SJSA1 (cell line): ENCODE data around the gene ARFGEF3. TPM values are rescaled to one million over a fixed set of nuclear protein-coding genes. Genes with fewer than 3 reads are reported as not detected.
"Not testable (repeated sequence)": the region's sequence is repeated elsewhere in the genome, so short reads cannot be mapped to it uniquely, and the experiment has no call there.

Source experiments
- DNase-seq, 2 experiments: peaks; one replicate each; pipeline ENCODE4 v3.0.0-alpha.2; 2015 to 2020; ENCODE audit warnings: low spot score in 2 of 2, low read depth in 1 of 2
- H3K27ac ChIP-seq: fragments of 250-450 bp; sonication (Bioruptor Pico); 2 replicates; pipeline ENCODE4 v1.5.1; 2020; ENCODE audit warnings: mild to moderate bottlenecking, moderate library complexity
- H3K27me3 ChIP-seq: fragments of 250-450 bp; sonication (Bioruptor Pico); replicated peaks from 2 replicates; pipeline ENCODE4 v1.5.1; 2020; ENCODE audit warnings: mild to moderate bottlenecking, moderate library complexity
- H3K36me3 ChIP-seq: fragments of 250-450 bp; sonication (Bioruptor Pico); 2 replicates; pipeline ENCODE4 v1.5.1; 2020; ENCODE audit warnings: mild to moderate bottlenecking
- H3K4me1 ChIP-seq: fragments of 250-450 bp; sonication (Bioruptor Pico); replicated peaks from 2 replicates; pipeline ENCODE4 v1.6.1; 2021; ENCODE audit warnings: mild to moderate bottlenecking
- H3K4me3 ChIP-seq: fragments of 250-450 bp; sonication (Bioruptor Pico); 2 replicates; pipeline ENCODE4 v1.5.1; 2020; ENCODE audit warnings: mild to moderate bottlenecking
- H3K9me3 ChIP-seq: fragments of 250-450 bp; sonication (Bioruptor Pico); replicated peaks from 2 replicates; pipeline ENCODE4 v1.5.1; 2020; ENCODE audit warnings: mild to moderate bottlenecking
- total RNA-seq: library from RNA; depleted of rRNA; stranded (reverse); fragments of >200 nt; shearing (Covaris generic); gene quantifications from 2 replicates; pipeline ENCODE4 v1.2.3, GENCODE V29; 2014; rRNA removed

ARFGEF3 gene, protein sequence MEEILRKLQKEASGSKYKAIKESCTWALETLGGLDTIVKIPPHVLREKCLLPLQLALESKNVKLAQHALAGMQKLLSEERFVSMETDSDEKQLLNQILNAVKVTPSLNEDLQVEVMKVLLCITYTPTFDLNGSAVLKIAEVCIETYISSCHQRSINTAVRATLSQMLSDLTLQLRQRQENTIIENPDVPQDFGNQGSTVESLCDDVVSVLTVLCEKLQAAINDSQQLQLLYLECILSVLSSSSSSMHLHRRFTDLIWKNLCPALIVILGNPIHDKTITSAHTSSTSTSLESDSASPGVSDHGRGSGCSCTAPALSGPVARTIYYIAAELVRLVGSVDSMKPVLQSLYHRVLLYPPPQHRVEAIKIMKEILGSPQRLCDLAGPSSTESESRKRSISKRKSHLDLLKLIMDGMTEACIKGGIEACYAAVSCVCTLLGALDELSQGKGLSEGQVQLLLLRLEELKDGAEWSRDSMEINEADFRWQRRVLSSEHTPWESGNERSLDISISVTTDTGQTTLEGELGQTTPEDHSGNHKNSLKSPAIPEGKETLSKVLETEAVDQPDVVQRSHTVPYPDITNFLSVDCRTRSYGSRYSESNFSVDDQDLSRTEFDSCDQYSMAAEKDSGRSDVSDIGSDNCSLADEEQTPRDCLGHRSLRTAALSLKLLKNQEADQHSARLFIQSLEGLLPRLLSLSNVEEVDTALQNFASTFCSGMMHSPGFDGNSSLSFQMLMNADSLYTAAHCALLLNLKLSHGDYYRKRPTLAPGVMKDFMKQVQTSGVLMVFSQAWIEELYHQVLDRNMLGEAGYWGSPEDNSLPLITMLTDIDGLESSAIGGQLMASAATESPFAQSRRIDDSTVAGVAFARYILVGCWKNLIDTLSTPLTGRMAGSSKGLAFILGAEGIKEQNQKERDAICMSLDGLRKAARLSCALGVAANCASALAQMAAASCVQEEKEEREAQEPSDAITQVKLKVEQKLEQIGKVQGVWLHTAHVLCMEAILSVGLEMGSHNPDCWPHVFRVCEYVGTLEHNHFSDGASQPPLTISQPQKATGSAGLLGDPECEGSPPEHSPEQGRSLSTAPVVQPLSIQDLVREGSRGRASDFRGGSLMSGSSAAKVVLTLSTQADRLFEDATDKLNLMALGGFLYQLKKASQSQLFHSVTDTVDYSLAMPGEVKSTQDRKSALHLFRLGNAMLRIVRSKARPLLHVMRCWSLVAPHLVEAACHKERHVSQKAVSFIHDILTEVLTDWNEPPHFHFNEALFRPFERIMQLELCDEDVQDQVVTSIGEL (N-terminal part only)
- total RNA-seq: not detected in 2 replicates

DNA sequence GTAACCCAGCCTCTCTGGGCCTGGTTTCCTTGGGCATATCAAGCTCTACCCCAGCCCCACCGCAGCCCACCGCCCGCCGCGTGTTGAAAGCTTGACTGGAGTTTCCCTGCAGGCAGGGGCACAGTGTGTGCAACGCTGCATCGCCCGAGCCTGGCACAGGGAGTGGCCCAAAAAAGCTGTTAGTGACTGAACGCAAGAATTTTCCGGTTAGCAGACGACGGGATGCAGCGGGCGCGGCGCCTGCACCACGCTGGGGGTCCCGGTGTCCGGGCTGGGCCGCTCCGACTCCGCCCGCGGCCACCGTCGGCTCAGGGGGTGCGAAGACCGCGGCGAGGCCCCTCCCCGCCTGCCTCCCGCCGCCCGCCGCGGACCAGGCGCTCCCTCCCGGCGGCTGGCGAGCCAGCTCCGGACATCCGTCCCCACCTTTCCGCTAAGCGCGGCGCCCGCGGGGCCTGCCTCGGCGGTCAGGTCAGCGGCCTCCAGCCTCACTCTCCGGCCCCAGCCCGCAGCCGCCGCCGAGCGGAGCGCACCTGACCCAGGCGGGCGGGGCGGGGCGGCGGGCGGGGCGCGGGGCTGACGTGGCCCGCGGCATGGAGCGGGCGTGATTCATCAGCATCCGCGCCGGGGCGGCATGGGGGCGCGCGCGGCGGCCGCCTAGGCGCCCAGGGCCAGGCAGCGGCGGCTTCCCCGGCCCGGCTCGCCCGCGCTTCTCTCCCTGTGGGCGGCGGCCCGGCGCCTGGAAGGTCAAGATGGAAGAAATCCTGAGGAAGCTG, at the start of gene ARFGEF3:
Gene ARFGEF3, plus strand, starts transcription at position 602 of the 773 bp plus-strand sequence. Its CDS starts 148 bp downstream, at position 750.
- Histone ChIP-seq H3K27me3 (peaks cover 60% of the 10 kb centered on the region), H3K9me3 (0 out of 2 replicates have a peak, but pooled peaks cover 2% of the 10 kb centered on the region), H3K27ac (no peak within 1 kb of the TSS), H3K4me3 (peak within 1 kb of the TSS; percentile 40), H3K36me3 (no peaks in the 10 kb centered on the region), H3K4me1 (peaks cover 12% of the 10 kb centered on the region)
- DNase-seq: no peak

DNA sequence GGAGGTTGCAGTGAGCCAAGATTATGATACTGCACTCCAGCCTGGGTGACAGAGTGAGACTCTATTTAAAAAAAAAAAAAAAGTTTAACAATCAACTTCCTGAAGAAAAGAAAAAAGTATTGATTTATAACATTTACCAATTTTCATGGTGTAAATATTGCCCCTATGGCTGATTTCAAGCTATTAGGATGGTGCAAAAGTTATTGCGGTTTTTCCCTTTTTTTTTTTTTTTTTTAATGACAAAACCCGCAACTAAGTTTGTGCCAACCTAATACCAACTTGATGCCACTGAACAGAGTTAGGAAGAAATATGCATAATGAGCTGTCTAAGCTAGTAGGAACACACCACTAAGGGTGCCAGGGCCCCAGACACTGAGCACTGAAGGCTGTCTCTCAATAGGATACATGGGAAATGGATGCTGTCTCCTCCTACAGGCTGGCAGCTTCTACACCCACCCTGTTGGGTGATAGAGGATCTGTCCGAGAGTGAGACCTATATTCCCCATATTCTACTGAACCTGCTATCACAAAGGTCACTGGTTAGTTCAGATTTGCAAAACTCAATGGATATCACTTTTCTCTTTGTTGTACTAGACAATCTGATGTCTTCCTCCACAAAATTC, 48.0 kb upstream of the ARFGEF3 start:
- no peaks in the 10 kb centered on the region for H3K27me3 ChIP-seq

DNA sequence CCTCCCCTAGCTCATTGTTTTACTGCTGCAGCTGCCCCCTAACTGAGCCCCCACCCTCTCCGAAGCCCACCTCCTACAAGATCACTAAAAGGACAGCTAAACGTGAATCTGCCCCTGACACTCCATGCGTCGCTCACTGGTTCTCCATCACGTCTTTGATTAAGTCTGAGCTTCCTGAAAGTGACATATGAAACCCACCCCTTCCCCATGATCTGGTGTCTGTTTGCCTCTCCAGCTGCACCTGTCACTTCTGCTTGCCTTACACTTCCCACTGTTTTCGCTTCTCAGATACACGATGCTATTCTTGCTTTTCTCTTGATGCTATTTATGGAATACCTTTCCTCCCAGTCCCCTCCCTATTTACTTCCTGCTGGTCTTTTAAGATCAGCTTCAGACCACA, 46.5 kb upstream of the ARFGEF3 start:
- no peak for DNase-seq
- Histone ChIP-seq H3K27ac (no peak overlapping the region), H3K4me3 (no peak overlapping the region), H3K4me1 (no peaks in the 10 kb centered on the region), H3K9me3 (no peaks in the 10 kb centered on the region), H3K27me3 (no peaks in the 10 kb centered on the region), H3K36me3 (no peaks in the 10 kb centered on the region)

More for the DNA sequence above, 48.0 kb upstream of the ARFGEF3 start:
- Histone ChIP-seq H3K4me3 (no peak overlapping the region), H3K27ac (no peak overlapping the region), H3K4me1 (no peaks in the 10 kb centered on the region), H3K9me3 (no peaks in the 10 kb centered on the region), H3K36me3 (no peaks in the 10 kb centered on the region)
- no peak for DNase-seq

DNA sequence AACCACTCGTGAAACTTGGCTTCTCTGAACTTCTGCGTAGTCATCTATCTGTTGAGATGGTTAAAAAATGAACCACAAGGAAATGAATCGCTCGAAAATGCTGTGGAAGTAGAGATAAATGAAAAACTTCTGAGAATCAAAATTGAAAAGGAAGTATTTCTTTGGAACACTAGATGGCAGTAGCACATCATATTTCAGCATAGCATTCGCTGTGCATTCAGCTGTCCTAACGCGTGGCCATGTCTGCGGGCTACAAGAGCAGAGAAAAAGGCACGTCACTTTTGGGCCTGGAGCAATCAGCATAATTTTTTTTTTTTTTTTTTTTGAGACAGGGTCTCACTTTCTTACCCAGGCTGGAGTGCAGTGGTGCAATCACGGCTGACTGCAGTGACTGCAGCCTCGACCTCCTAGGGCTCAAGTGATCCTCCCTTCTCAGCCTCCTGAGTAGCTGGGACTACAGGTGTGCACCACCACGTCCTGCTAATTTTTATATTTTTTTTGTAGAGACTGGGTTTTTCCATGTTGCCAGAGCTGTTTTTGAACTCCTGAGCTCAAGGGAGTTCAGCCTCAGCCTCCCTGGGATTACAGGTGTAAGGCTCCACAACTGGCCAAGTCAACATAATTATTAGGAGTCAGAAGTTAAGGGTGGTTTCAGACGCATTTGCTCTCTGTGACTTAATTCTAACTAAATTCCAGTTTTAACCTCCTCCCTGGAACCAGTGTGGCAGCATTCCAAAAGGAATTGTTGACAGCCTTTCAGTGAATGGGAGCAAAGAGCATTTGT, 45.7 kb upstream of the ARFGEF3 start:
- peak; percentile 38 to 51 for DNase-seq
- no peaks in the 10 kb centered on the region for H3K4me1 ChIP-seq
- H3K27me3 ChIP-seq: peaks cover 3% of the 10 kb centered on the region; the same call in 1 of the 2 replicates
- H3K36me3 ChIP-seq: no peaks in the 10 kb centered on the region
- H3K4me3 ChIP-seq: no peak overlapping the region
- no peaks in the 10 kb centered on the region for H3K9me3 ChIP-seq
- no peak overlapping the region for H3K27ac ChIP-seq

DNA sequence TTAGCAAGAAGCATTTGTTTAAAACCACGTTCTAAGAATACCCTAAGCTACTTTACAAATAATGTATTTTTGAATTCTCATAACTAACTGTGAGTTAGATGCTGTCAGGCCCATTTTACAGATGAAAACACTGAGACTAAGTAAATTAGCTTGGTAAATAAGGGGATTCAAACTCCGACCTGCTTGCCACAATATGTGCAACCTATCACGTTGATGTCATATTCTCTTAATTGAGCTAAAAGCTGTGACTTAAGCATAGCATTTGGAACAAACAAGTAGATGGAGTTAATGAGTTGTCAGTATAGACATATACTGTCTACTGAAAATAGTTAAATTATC, 45.1 kb upstream of the ARFGEF3 start:
- Histone ChIP-seq H3K36me3 (no peaks in the 10 kb centered on the region), H3K27ac (no peak overlapping the region), H3K9me3 (no peaks in the 10 kb centered on the region), H3K4me1 (no peaks in the 10 kb centered on the region), H3K4me3 (no peak overlapping the region), H3K27me3 (peaks cover 5% of the 10 kb centered on the region; the same call in 1 of the 2 replicates)
- DNase-seq: no peak

DNA sequence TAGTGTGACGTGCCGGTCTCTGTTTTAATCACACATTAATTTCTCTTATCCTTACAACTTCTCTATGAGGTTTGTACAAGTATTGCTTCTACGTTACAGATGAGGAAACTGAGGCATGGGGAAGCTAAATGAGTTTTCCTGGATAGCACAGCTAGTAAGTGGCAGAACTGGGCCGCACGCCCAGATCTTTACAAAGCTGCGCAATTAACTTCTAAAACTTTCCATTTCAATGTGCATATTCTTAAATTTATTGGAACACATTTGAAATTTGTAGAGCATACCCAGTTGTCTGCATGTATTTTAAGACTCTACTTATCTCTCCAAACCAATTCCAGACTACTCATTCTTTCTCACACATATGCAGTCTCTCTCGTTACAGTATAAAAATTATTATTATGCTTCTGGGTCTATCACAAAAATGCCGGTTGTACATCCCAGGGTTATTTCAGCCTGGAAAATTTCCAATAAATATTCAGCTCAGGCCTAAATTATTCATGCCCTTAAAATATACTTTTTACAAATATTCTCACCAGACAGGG, 44.3 kb upstream of the ARFGEF3 start:
- Histone ChIP-seq H3K9me3 (no peaks in the 10 kb centered on the region), H3K4me3 (no peak overlapping the region), H3K27me3 (peaks cover 5% of the 10 kb centered on the region; the same call in 1 of the 2 replicates), H3K27ac (no peak overlapping the region), H3K36me3 (no peaks in the 10 kb centered on the region), H3K4me1 (no peaks in the 10 kb centered on the region)
- DNase-seq: no peak

DNA sequence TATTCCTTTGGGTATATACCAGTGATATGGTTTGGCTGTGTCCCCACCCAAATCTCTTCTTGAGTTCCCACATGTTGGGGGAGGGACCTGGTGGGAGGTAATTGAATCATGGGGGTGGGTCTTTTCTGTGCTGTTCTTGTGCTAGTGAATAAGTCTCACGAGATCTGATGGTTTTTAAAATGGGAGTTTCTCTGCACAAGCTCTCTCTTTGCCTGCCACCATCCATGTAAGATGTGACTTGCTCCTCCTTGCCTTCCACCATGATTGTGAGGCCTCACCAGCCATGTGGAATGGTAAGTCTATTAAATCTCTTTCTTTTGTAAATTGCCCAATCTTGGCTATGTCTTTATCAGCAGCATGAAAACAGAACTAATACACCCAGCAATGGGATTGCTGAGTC, 42.5 kb upstream of the ARFGEF3 start:
- not testable (repeated sequence) for DNase-seq, H3K9me3 ChIP-seq, H3K4me3 ChIP-seq, H3K36me3 ChIP-seq, H3K27me3 ChIP-seq, H3K4me1 ChIP-seq, H3K27ac ChIP-seq

DNA sequence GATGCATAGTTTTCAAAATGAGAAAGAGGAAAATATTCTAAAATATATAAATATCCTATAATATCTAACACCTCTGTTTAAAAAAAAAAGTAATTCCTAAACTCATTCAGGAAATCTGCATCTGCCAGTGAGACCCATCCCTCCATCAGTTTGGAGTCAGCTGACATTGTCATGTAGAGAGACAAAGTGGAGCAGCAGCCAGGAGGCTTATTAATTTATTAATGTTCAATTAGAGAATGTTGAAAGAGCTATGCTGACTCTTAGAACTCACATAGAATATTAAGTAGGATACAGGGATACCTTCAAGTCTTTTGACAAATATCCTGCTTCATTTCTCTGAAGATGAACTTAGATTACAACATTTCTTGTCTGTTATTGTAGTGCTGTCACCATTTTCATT, 41.8 kb upstream of the ARFGEF3 start:
- Histone ChIP-seq H3K36me3 (no peaks in the 10 kb centered on the region), H3K27me3 (peaks cover 5% of the 10 kb centered on the region; the same call in 1 of the 2 replicates)

DNA sequence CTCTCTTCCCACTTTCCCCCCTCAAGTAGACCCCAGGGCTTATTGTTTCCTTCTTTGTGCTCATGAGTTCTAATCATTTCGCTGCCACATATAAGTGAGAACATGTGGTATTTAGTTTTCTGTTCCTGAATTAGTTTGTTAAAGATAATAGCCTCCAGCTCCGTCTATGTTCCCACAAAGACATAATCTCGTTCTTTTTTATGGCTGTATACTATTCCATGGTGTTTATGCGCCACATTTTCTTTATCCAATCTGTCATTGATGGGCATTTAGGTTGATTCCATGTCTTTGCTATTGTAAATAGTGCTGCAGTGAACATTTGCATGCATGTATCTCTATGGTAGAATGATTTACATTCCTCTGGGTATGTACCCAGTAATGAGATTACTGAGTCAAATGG, 37.6 kb upstream of the ARFGEF3 start:
- H3K4me1 ChIP-seq: no peaks in the 10 kb centered on the region
- no peaks in the 10 kb centered on the region for H3K9me3 ChIP-seq
- no peak overlapping the region for H3K4me3 ChIP-seq
- H3K36me3 ChIP-seq: no peaks in the 10 kb centered on the region
- peaks cover 5% of the 10 kb centered on the region; the same call in 1 of the 2 replicates for H3K27me3 ChIP-seq
- no peak for DNase-seq
- H3K27ac ChIP-seq: no peak overlapping the region

More for the DNA sequence above, 41.8 kb upstream of the ARFGEF3 start:
- H3K4me3 ChIP-seq: no peak overlapping the region
- H3K9me3 ChIP-seq: no peaks in the 10 kb centered on the region
- no peak for DNase-seq
- H3K4me1 ChIP-seq: no peaks in the 10 kb centered on the region
- no peak overlapping the region for H3K27ac ChIP-seq

DNA sequence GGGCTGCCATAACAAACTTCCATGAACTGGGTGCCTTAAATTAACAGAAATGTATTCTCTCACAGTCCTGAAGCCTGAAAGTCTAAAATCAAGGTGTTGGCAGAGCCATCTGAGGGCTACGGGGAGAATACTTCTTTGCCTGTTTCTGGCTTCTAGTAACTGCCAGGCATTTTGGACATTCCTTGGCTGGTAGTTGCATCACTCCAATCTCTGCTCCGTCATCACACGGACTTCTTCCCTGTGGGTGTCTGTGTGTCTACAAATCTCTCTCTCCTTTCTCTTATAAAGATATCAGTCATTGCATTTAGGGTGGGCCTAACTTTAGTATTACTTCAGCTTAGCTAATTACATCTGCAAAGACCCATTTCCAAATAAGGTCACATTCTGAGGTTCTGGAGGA, 33.6 kb upstream of the ARFGEF3 start:
- H3K4me1 ChIP-seq: no peaks in the 10 kb centered on the region
- H3K27me3 ChIP-seq: no peaks in the 10 kb centered on the region
- no peaks in the 10 kb centered on the region for H3K36me3 ChIP-seq
- H3K4me3 ChIP-seq: no peak overlapping the region
- no peak overlapping the region for H3K27ac ChIP-seq
- DNase-seq: no peak
- no peaks in the 10 kb centered on the region for H3K9me3 ChIP-seq

DNA sequence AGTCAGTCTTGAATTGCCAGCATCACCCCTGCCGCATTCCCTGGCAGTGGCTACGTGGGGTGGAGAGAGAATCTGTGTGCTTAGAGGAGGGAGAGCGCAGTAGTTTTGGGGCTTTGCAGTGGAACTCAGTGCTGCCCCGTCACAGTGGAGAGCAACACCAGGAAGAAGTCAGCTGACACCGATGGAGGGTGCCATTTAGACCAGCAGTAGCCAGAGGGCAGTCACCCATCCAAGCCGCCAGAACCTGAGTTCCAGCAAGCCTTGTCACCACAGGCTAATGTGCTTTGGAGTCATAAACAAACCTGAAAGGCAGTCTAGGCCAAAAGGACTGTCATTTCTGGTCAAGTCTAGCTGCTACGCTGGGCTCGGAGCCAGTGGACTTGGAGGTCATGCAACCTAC, 32.5 kb upstream of the ARFGEF3 start:
- H3K36me3 ChIP-seq: no peaks in the 10 kb centered on the region
- no peaks in the 10 kb centered on the region for H3K27me3 ChIP-seq
- H3K27ac ChIP-seq: no peak overlapping the region
- H3K4me3 ChIP-seq: no peak overlapping the region
- no peaks in the 10 kb centered on the region for H3K4me1 ChIP-seq
- no peak for DNase-seq
- H3K9me3 ChIP-seq: no peaks in the 10 kb centered on the region

DNA sequence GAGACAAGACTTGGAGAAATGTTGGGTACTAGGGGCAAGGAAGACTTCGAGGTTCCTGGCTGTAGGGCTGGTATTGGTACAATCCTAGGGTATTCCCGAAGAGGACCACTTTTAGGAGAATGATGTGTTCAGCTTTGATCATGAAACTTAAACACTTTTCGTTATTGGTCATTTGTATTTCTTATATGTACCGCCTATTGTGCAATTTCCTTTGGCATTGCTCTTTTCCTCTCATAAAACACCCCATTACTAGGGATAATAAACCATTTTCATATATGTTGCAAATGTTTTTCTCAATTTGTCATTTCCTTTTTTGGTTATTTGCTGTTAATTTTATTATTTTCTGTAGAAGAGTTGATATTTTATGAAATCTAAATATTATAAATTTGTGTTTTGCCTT, 18.9 kb upstream of the ARFGEF3 start:
- no peaks in the 10 kb centered on the region for H3K36me3 ChIP-seq
- no peaks in the 10 kb centered on the region; the same call in 1 of the 2 replicates for H3K27me3 ChIP-seq
- no peaks in the 10 kb centered on the region for H3K4me1 ChIP-seq
- no peaks in the 10 kb centered on the region for H3K9me3 ChIP-seq
- no peak overlapping the region for H3K27ac ChIP-seq
- no peak for DNase-seq
- H3K4me3 ChIP-seq: no peak overlapping the region
